ENCODE measurements around the gene ASIP.

ASIP gene

GRCh38 chr20:34312544-34313217 lies 71.5 kb downstream of the ASIP start:
- peak; percentile 84 for DNase-seq

- DNase-seq, result no peak
Observed at GRCh38 chr20:34315236-34315635, 74.0 kb downstream of the ASIP start.

- DNase-seq, result peak; percentile 52
Observed at GRCh38 chr20:34316196-34316814, 75.1 kb downstream of the ASIP start.
